IMR-90 (cell line): ENCODE results near the gene ATPAF2. TPM values are rescaled to one million over a fixed set of nuclear protein-coding genes. Genes with fewer than 3 reads are reported as not detected.
A peak's percentile ranks its signal among the peaks of the same experiment; 100 is the strongest.

ENCODE experiments used
- ATAC-seq: fragments of 200-7000 bp; cut with Tn5 transposase; 2 replicates; pipeline ENCODE4 v1.9.1; 2020; ENCODE audit warnings: low read depth, mild to moderate bottlenecking, moderate library complexity
- BruUV-seq: library from RNA; stranded (reverse); fragments of 400-500 nt; replicated peaks from 2 replicates; lab custom pipeline; 2021; lab: Mats Ljungman, UMichigan
- CTCF ChIA-PET: fragments of 300-600 bp; formaldehyde crosslinking; extraction: SDS; loops from one replicate; lab custom pipeline; 2021; ENCODE audit warnings: antibody characterized with exemption; lab: Yijun Ruan, JAX
- POLR2A ChIA-PET: fragments of 300-600 bp; sonication (Branson Sonifier 250); formaldehyde crosslinking; loops from one replicate; lab custom pipeline; 2022; ENCODE audit warnings: antibody characterized with exemption; ENCODE audit not compliant: unreplicated experiment; lab: Charles Lee
- DNase-seq: peaks from one replicate; pipeline ENCODE4 v3.0.0; 2013
- H2AFZ ChIP-seq: replicated peaks from 2 replicates; pipeline ENCODE3; 2013; ENCODE audit warnings: low read length, mild to moderate bottlenecking; ENCODE audit not compliant: poor library complexity
- H2AK5ac ChIP-seq: 2 replicates; pipeline ENCODE4 v1.6.1; 2013; ENCODE audit warnings: low read depth, low read length, inconsistent platforms
- H2AK9ac ChIP-seq: replicated peaks from 2 replicates; pipeline ENCODE3; 2013; ENCODE audit warnings: mild to moderate bottlenecking, low read depth, low read length, moderate library complexity; ENCODE audit not compliant: poor library complexity
- H2BK120ac ChIP-seq: 2 replicates; pipeline ENCODE4 v1.6.1; 2013; ENCODE audit warnings: low read depth, low read length, inconsistent platforms
- H2BK15ac ChIP-seq: 3 replicates; pipeline ENCODE4 v1.6.1; 2013; ENCODE audit warnings: low read depth, low read length, inconsistent platforms
- H2BK20ac ChIP-seq: 2 replicates; pipeline ENCODE4 v1.6.1; 2013; ENCODE audit warnings: low read depth, mild to moderate bottlenecking, inconsistent platforms, low read length, moderate library complexity
- H2BK5ac ChIP-seq: 2 replicates; pipeline ENCODE4 v1.6.1; 2013; ENCODE audit warnings: mild to moderate bottlenecking, low read depth, low read length, inconsistent platforms; ENCODE audit not compliant: poor library complexity, severe bottlenecking
- H3K14ac ChIP-seq: replicated peaks from 2 replicates; pipeline ENCODE4 v1.6.1; 2013; ENCODE audit warnings: low read depth, low read length, inconsistent platforms
- H3K18ac ChIP-seq: 2 replicates; pipeline ENCODE4 v1.6.1; 2013; ENCODE audit warnings: low read depth, low read length, control low read depth
- H3K23ac ChIP-seq: 2 replicates; pipeline ENCODE4 v1.6.1; 2013; ENCODE audit warnings: low read depth, low read length, inconsistent platforms
- H3K27ac ChIP-seq: 2 replicates; pipeline ENCODE4 v1.5.1; 2013; ENCODE audit warnings: mild to moderate bottlenecking, control low read depth, low read length; ENCODE audit not compliant: insufficient read depth
- H3K27me3 ChIP-seq: 2 replicates; pipeline ENCODE4 v1.6.1; 2013; ENCODE audit warnings: low read length; ENCODE audit not compliant: control insufficient read depth, insufficient read depth
- H3K36me3 ChIP-seq: 2 replicates; pipeline ENCODE4 v1.6.1; 2013; ENCODE audit warnings: low read length, mixed read lengths; ENCODE audit not compliant: control insufficient read depth, insufficient read depth
- H3K4ac ChIP-seq: 2 replicates; pipeline ENCODE4 v1.6.1; 2013; ENCODE audit warnings: low read depth, low read length, inconsistent platforms
- H3K4me1 ChIP-seq: 2 replicates; pipeline ENCODE4 v1.6.1; 2013; ENCODE audit warnings: low read length, mixed read lengths; ENCODE audit not compliant: control insufficient read depth, insufficient read depth
- H3K4me2 ChIP-seq: 2 replicates; pipeline ENCODE4 v1.6.1; 2013; ENCODE audit warnings: low read depth, mild to moderate bottlenecking, control low read depth, low read length, moderate library complexity
- H3K4me3 ChIP-seq: 2 replicates; pipeline ENCODE4 v1.5.1; 2013; ENCODE audit warnings: low read depth, mild to moderate bottlenecking, control low read depth, low read length, moderate library complexity; ENCODE audit not compliant: insufficient read depth
- H3K56ac ChIP-seq: 2 replicates; pipeline ENCODE4 v1.6.1; 2013; ENCODE audit warnings: low read length, inconsistent platforms; ENCODE audit not compliant: insufficient read depth; ENCODE audit errors: extremely low read depth
- H3K79me1 ChIP-seq, 2 experiments: 2 replicates each; pipeline ENCODE4 v1.6.1; 2013; ENCODE audit warnings: low read length in 2 of 2, inconsistent platforms in 1 of 2, low read depth in 1 of 2
- H3K9ac ChIP-seq: 2 replicates; pipeline ENCODE4 v1.6.1; 2013; ENCODE audit warnings: low read depth, low read length, control low read depth
- H3K9me1 ChIP-seq: 2 replicates; pipeline ENCODE4 v1.6.1; 2013; ENCODE audit warnings: low read length, inconsistent platforms; ENCODE audit not compliant: insufficient read depth
- H3K9me3 ChIP-seq: 2 replicates; pipeline ENCODE4 v1.6.1; 2013; ENCODE audit warnings: low read length; ENCODE audit not compliant: control insufficient read depth, insufficient read depth
- H4K20me1 ChIP-seq: 2 replicates; pipeline ENCODE4 v1.6.1; 2013; ENCODE audit warnings: low read length, inconsistent platforms; ENCODE audit not compliant: insufficient read depth
- H4K5ac ChIP-seq: 2 replicates; pipeline ENCODE4 v1.6.1; 2013; ENCODE audit warnings: mild to moderate bottlenecking, low read depth, low read length, control low read depth
- H4K8ac ChIP-seq, 2 experiments: 2 replicates each; pipeline ENCODE4 v1.6.1; 2013; ENCODE audit warnings: low read depth in 2 of 2, low read length in 2 of 2, control low read depth in 1 of 2, inconsistent platforms in 1 of 2
- H4K91ac ChIP-seq: 2 replicates; pipeline ENCODE4 v1.6.1; 2013; ENCODE audit warnings: low read depth, low read length, inconsistent platforms; ENCODE audit not compliant: insufficient read depth
- BHLHE40 ChIP-seq: fragments of 150-350 bp; IDR thresholded peaks from 2 replicates; pipeline ENCODE4 v1.6.1; 2016; ENCODE audit warnings: mild to moderate bottlenecking, low read depth, low read length
- CHD1 ChIP-seq: IDR thresholded peaks from 2 replicates; pipeline ENCODE4 v1.6.1; 2012; ENCODE audit warnings: low read depth, low read length, improper control_type of control experiment
- MXI1 ChIP-seq: IDR thresholded peaks from 2 replicates; pipeline ENCODE4 v1.6.1; 2012; ENCODE audit warnings: low read depth, mild to moderate bottlenecking, low read length, moderate library complexity, borderline replicate concordance
- RAD21 ChIP-seq: IDR thresholded peaks from 2 replicates; pipeline ENCODE4 v1.6.1; 2012; ENCODE audit warnings: low read length, improper control_type of control experiment
- RFX5 ChIP-seq: IDR thresholded peaks from 2 replicates; pipeline ENCODE4 v1.8.0; 2012; ENCODE audit warnings: low read depth, mild to moderate bottlenecking, low read length, moderate library complexity
- SMC3 ChIP-seq: fragments of 150-350 bp; IDR thresholded peaks from 2 replicates; pipeline ENCODE4 v1.6.1; 2016; ENCODE audit warnings: low read depth, mild to moderate bottlenecking, antibody characterized with exemption, low read length, moderate library complexity
- USF2 ChIP-seq: fragments of 150-350 bp; IDR thresholded peaks from 2 replicates; pipeline ENCODE4 v1.6.1; 2017; ENCODE audit warnings: mild to moderate bottlenecking, antibody characterized with exemption, low read length, low read depth
- WGBS, 2 experiments: methylation state at CpG; one replicate each; pipeline versions ENCODE4 v1.1.5 to v1.1.7; 2013; ENCODE audit warnings: missing lambda C conversion rate in 2 of 2; ENCODE audit not compliant: insufficient read length in 1 of 2; ENCODE audit errors: extremely low coverage in 2 of 2; 5-methylcytosine and 5-hydroxymethylcytosine counted together
- dilution Hi-C: fragments of 300-500 bp; cut with HindIII; formaldehyde crosslinking; loops from one replicate; pipeline ENCODE4 v1.14.3; 2018; ENCODE audit warnings: low sequenced_read_pairs; ENCODE audit not compliant: unreplicated experiment
- in situ Hi-C: fragments of 300-500 bp; cut with MboI; formaldehyde crosslinking; loops from 3 replicates; pipeline ENCODE4 v1.14.3; 2019; ENCODE audit warnings: low sequenced_read_pairs, inconsistent platforms, mixed read lengths
- intact Hi-C: fragments of 100-400 bp; cut with micrococcal nuclease; formaldehyde crosslinking; loops from 2 replicates; pipeline ENCODE4 v1.10.0; 2022
- polyA plus RNA-seq, 3 experiments: library from polyadenylated mRNA; depleted of rRNA; stranded (reverse); fragments of >200 nt; gene quantifications; 2 replicates each; pipeline ENCODE4 v1.2.3, GENCODE V29; 2012; ENCODE audit warnings: low replicate concordance in 1 of 3
- total RNA-seq: library from RNA; depleted of rRNA; stranded (reverse); fragments of >200 nt; gene quantifications from 2 replicates; pipeline ENCODE4 v1.2.3, GENCODE V29; 2012
- TF ChIP-seq, protein P1 (sequence below): conservative IDR thresholded peaks from 2 replicates; pipeline ENCODE4 v1.5.1; 2012; ENCODE audit warnings: mild to moderate bottlenecking, low read depth, low read length, improper control_type of control experiment
- TF ChIP-seq, protein P2 (sequence below): fragments of 150-350 bp; IDR thresholded peaks from 2 replicates; pipeline ENCODE4 v1.6.1; 2016; ENCODE audit warnings: low read depth, mild to moderate bottlenecking, low read length, moderate library complexity, borderline replicate concordance

Gene ATPAF2
- total and polyA plus RNA-seq, 2 of the 4 experiments (the other 2 are of a cell fraction), result 19.5 to 27.6 TPM

DNA sequence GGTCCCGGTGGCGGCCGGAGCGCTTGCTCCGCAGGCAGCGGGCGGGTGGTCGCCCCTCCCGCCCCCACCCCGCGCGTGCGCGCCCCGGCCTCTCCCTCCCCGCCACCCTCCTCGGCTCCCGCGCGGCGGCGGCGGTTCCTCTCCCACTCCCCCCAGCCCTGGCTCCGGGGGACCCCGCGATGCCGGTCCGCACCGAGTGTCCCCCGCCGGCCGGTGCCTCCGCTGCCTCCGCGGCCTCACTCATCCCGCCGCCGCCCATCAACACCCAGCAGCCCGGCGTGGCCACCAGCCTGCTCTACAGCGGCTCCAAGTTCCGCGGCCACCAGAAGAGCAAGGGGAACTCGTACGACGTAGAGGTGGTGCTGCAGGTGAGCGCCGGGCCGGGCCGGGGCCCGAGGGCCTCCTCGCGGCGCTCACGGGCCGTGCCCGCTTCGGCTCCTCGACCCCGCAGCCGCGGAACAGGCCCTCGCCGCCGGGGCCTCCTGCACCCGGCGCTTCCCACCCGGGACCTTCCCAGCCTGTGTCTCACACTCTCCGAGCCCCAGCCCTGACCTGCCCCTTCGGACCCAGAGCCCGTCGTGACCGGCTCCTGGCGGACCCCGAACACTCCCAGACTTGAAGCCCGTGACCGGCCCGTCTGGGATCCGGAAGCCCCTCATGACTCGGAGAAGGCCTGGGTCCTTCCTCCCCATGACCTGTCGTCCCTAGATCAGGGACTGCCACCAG, 730 bp upstream of the ATPAF2 start:
- Histone ChIP-seq H3K27ac (peak overlapping the region; percentile 59), H4K8ac (peak overlapping the region in 1 of 2 experiments; percentile 66; a peak in 3 of 4 replicates), H2AK9ac (peak overlapping the region; percentile 93), H2BK20ac (no peak overlapping the region), H3K27me3 (no peaks in the 10 kb centered on the region), H3K4me1 (peaks cover 14% of the 10 kb centered on the region), H3K14ac (peak overlapping the region; percentile 50), H4K20me1 (peaks cover 11% of the 10 kb centered on the region; the same call in 1 of the 2 replicates), H3K9ac (peak overlapping the region; percentile 61), H3K56ac (peak overlapping the region; percentile 48), H3K9me1 (peaks cover 7% of the 10 kb centered on the region), H4K91ac (no peak overlapping the region), H3K4me2 (peak overlapping the region; percentile 99), H2BK15ac (no peak overlapping the region), H2BK5ac (peak overlapping the region; percentile 72), H2AK5ac (peak overlapping the region; percentile 69), H3K4me3 (peak overlapping the region; percentile 66), H4K5ac (peak overlapping the region; percentile 33; the same call in 1 of the 2 replicates), H3K18ac (peak overlapping the region; percentile 33; the same call in 1 of the 2 replicates), H3K4ac (peak overlapping the region; percentile 61), H3K23ac (peak overlapping the region; percentile 49), H2AFZ (peak overlapping the region; percentile 98), H3K79me1 (peaks cover 42 to 60% of the 10 kb centered on the region in 2 experiments), H2BK120ac (peak overlapping the region; percentile 39; the same call in 1 of the 2 replicates), H3K9me3 (no peaks in the 10 kb centered on the region), H3K36me3 (no peaks in the 10 kb centered on the region)
- 0% methylated on average over 46 of the region's 81 CpGs; no CpG with 5 or more reads in 1 of the 2 experiments for WGBS, 2 experiments
- DNase-seq, result no peak
- ChIA-PET POLR2A (no interaction called here), CTCF (no interaction called here)
- no TSS peak for BruUV-seq
- TF ChIP-seq RAD21 (no peak), MXI1 (no peak), USF2 (no peak), BHLHE40 (no peak), SMC3 (no peak), CHD1 (no peak; the same call in 1 of the 2 replicates), RFX5 (no peak)
- TF ChIP-seq, protein P1, sequence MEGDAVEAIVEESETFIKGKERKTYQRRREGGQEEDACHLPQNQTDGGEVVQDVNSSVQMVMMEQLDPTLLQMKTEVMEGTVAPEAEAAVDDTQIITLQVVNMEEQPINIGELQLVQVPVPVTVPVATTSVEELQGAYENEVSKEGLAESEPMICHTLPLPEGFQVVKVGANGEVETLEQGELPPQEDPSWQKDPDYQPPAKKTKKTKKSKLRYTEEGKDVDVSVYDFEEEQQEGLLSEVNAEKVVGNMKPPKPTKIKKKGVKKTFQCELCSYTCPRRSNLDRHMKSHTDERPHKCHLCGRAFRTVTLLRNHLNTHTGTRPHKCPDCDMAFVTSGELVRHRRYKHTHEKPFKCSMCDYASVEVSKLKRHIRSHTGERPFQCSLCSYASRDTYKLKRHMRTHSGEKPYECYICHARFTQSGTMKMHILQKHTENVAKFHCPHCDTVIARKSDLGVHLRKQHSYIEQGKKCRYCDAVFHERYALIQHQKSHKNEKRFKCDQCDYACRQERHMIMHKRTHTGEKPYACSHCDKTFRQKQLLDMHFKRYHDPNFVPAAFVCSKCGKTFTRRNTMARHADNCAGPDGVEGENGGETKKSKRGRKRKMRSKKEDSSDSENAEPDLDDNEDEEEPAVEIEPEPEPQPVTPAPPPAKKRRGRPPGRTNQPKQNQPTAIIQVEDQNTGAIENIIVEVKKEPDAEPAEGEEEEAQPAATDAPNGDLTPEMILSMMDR, result no peak
- TF ChIP-seq, protein P2, sequence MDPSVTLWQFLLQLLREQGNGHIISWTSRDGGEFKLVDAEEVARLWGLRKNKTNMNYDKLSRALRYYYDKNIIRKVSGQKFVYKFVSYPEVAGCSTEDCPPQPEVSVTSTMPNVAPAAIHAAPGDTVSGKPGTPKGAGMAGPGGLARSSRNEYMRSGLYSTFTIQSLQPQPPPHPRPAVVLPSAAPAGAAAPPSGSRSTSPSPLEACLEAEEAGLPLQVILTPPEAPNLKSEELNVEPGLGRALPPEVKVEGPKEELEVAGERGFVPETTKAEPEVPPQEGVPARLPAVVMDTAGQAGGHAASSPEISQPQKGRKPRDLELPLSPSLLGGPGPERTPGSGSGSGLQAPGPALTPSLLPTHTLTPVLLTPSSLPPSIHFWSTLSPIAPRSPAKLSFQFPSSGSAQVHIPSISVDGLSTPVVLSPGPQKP, result no peak
- intact Hi-C loops (loop anchor here (10.0 kb wide), 1 partner anchor 685 kb away; no protein-coding TSS in a partner anchor), in situ Hi-C loops (loop anchor here (10.0 kb wide), 1 partner anchor 355 kb away; the partner anchor contains the start of gene RAI1), dilution Hi-C loops (no loop called here)
- peak; percentile 38 for ATAC-seq
